Activated T-cell treated with anti-CD3 and anti-CD28 coated beads, Interleukin-2, amount 50 U/mL, for 72 hours (primary cell): ENCODE results near the gene SPEN. TPM values are rescaled to one million over a fixed set of nuclear protein-coding genes. Genes with fewer than 3 reads are reported as not detected.

Source experiments
- ATAC-seq, 2 donors: fragments of 150-1000 bp; cut with Tn5 transposase; replicated peaks in 1 of 2; 2 replicates each; pipeline ENCODE4 v1.10.0; 2021; ENCODE audit warnings: moderate library complexity in 2 of 2, mild to moderate bottlenecking in 1 of 2
- DNase-seq, 2 donors: peaks; one replicate each; pipeline ENCODE4 v3.0.0; 2021 to 2022; ENCODE audit warnings: mixed read lengths in 1 of 2
- H3K27ac Mint-ChIP-seq: one replicate; pipeline ENCODE4 v1.8.0; 2022; ENCODE audit warnings: mild to moderate bottlenecking, moderate library complexity, mixed read lengths
- H3K27me3 Mint-ChIP-seq: one replicate; pipeline ENCODE4 v1.8.0; 2022; ENCODE audit warnings: low read depth, mixed read lengths
- H3K36me3 Mint-ChIP-seq, 2 donors: one replicate each; pipeline ENCODE4 v1.8.0; 2022; ENCODE audit warnings: mixed read lengths in 2 of 2, mild to moderate bottlenecking in 1 of 2; ENCODE audit not compliant: insufficient read depth in 2 of 2
- H3K4me1 Mint-ChIP-seq: one replicate; pipeline ENCODE4 v1.8.0; 2022; ENCODE audit warnings: low read depth, mixed read lengths
- H3K4me3 Mint-ChIP-seq, 2 donors: one replicate each; pipeline ENCODE4 v1.8.0; 2022; ENCODE audit warnings: mild to moderate bottlenecking in 2 of 2, mixed read lengths in 2 of 2, moderate library complexity in 2 of 2
- H3K9me3 Mint-ChIP-seq, 2 donors: one replicate each; pipeline ENCODE4 v1.8.0; 2022; ENCODE audit warnings: mixed read lengths in 2 of 2
- total RNA-seq, 2 donors: library from RNA; stranded (reverse); gene quantifications; one replicate each; pipeline ENCODE4 v1.2.3, GENCODE V29; 2022

The SPEN gene
- total RNA-seq, 2 donors from 2014 or later = 53.5 to 56.9 TPM

GRCh38 chr1:15939181-15940109 lies 91.9 kb downstream of the SPEN start:
- H3K36me3 Mint-ChIP-seq = peaks cover 3 to 14% of the 10 kb centered on the region in 2 donors
- DNase-seq = no peak
- no peaks in the 10 kb centered on the region for H3K9me3 Mint-ChIP-seq
- no peak overlapping the region for H3K4me3 Mint-ChIP-seq
- no peaks in the 10 kb centered on the region for H3K27me3 Mint-ChIP-seq
- peaks cover 23% of the 10 kb centered on the region for H3K4me1 Mint-ChIP-seq
- no peak for ATAC-seq
- peak overlapping the region; percentile 77 for H3K27ac Mint-ChIP-seq

GRCh38 chr1:15940110-15941043 lies 92.9 kb downstream of the SPEN start:
- ATAC-seq (no peak), DNase-seq (no peak)
- Mint-ChIP-seq H3K36me3 (peaks cover 3 to 14% of the 10 kb centered on the region in 2 donors), H3K4me3 (no peak overlapping the region), H3K9me3 (no peaks in the 10 kb centered on the region), H3K4me1 (peaks cover 18% of the 10 kb centered on the region), H3K27ac (peak overlapping the region; percentile 76), H3K27me3 (no peaks in the 10 kb centered on the region)

DNA sequence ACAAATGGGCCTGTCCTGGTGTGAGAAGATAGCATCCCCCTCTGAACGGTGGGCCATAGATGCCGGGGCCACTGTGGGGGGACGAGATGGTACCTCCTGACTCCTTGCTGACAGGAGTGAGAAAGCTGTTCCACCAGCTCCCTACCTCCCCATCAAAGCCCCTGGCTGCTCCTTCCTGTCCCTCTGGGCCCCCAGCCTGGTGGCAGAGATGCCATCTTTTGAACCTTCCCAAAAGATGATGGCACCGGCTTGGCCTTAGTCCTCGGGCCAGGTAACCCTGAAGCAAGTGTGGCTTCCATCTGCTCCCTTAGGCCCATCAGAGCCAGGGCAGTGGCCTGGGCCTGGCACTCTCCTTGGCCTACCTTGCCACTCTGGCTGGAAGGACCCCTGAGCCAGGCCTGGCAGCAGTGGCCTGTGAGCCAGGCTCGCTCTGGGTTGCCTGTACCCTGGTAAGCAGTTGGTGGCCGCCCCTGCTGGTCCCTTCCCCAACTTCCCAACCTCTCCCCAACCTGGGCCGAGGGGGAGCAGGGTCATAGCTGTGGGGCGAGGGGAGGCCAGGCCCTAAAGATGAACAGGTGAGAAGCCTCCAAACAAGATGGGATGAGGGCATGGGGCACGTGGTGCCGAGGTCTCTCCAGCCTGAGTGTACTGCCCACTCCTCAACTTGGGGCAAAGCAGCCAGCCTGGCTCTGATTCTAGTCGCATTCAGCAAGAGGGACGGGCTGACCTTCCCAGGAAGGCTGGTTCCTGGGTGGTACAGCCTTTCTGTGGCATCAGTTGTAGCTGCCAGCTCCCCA lies 93.7 kb downstream of the SPEN start:
- no peak for DNase-seq
- Mint-ChIP-seq H3K4me1 (peaks cover 17% of the 10 kb centered on the region), H3K27ac (no peak overlapping the region), H3K27me3 (no peaks in the 10 kb centered on the region), H3K9me3 (no peaks in the 10 kb centered on the region), H3K4me3 (no peak overlapping the region), H3K36me3 (peaks cover 3 to 16% of the 10 kb centered on the region in 2 donors)
- ATAC-seq = no peak

- ATAC-seq (peak in 1 of 2 donors; percentile 8), DNase-seq (no peak)
- H3K27me3 Mint-ChIP-seq = no peaks in the 10 kb centered on the region
- peaks cover 1 to 15% of the 10 kb centered on the region in 2 donors for H3K36me3 Mint-ChIP-seq
- H3K4me1 Mint-ChIP-seq = peaks cover 21% of the 10 kb centered on the region
- no peak overlapping the region for H3K4me3 Mint-ChIP-seq
- no peaks in the 10 kb centered on the region for H3K9me3 Mint-ChIP-seq
- peak overlapping the region; percentile 33 for H3K27ac Mint-ChIP-seq
These were observed 94.6 kb downstream of the SPEN start for GRCh38 chr1:15941899-15942660.

GRCh38 chr1:15942661-15943327 lies 95.3 kb downstream of the SPEN start:
- no peaks in the 10 kb centered on the region for H3K9me3 Mint-ChIP-seq
- no peak for DNase-seq
- H3K36me3 Mint-ChIP-seq = peaks cover 5 to 13% of the 10 kb centered on the region in 2 donors
- H3K27me3 Mint-ChIP-seq = no peaks in the 10 kb centered on the region
- no peak overlapping the region for H3K4me3 Mint-ChIP-seq
- no peak for ATAC-seq
- H3K4me1 Mint-ChIP-seq = peaks cover 22% of the 10 kb centered on the region
- peak overlapping the region; percentile 33 for H3K27ac Mint-ChIP-seq

DNA sequence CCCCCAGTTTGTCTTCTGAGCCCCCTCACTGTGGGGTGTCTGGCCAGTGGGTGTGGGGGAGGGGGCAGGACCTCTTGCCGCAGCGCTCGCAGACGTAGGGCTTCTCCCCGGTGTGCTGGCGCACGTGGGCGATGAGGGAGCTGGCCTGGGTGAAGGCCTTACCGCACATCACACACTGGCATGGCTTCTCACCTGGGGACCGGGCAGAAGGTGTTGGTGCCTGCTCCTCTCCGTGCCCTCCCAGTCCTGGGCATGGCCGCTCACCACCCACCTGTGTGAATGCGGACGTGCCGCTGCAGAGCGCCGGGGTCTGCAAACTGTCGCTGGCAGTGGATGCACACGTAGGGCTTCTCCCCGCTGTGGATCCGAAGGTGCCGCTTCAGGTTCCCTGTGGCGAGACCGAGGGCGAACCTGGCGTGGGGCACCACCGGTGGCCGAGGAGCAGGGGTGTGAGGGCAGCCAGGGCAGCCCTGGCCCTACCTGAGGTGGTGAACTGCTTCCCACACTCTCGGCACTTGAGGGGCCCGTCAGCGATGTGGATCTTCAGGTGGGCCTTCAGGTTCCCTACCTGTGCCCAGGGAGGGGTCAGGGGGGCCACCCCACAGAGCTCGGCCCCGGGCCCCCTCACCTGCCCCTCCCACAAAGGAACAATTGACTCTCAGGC lies 96.0 kb downstream of the SPEN start:
- DNase-seq (no peak), ATAC-seq (no peak)
- Mint-ChIP-seq H3K27ac (no peak overlapping the region), H3K36me3 (peaks cover 5 to 13% of the 10 kb centered on the region in 2 donors), H3K27me3 (no peaks in the 10 kb centered on the region), H3K4me3 (no peak overlapping the region), H3K9me3 (no peaks in the 10 kb centered on the region), H3K4me1 (peaks cover 23% of the 10 kb centered on the region)

- Mint-ChIP-seq H3K27ac (no peak overlapping the region), H3K27me3 (no peaks in the 10 kb centered on the region)
These were observed 96.4 kb downstream of the SPEN start for GRCh38 chr1:15943992-15944307.

DNA sequence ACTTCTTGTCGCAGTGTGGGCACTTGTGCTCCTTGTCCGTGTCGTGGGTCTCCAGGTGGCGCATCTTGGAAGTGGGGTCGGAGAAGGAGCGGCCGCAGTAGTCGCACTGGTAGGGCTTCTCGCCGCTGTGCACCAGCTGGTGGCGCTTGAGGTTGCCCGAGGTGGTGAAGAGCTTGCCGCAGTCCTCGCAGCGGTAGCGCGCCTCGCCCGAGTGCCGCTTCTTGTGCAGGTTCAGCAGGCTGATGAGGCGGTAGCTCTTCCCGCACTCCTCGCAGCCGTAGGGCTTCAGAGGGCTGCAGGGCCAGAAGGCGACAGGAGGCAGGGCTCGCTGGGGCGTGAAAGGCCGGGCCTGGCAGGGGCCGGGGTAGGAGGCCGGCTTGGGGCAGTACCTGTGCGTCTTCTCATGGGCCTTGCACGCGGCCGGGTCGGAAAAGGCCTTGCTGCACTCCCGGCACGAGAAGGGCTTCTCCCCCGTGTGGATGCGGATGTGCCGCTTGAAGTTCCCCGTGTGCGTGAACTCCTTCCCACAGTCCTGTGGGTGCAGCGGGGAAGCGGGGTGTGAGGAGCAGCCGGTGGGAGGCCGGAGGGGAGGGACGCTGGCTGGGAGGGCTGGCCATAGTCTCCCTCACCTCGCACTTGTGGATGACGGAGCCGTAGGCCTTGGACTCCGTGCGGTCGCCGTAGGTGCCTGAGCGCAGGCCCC lies 97.0 kb downstream of the SPEN start:
- Mint-ChIP-seq H3K4me1 (peaks cover 28% of the 10 kb centered on the region), H3K27me3 (no peaks in the 10 kb centered on the region), H3K36me3 (peaks cover 5 to 13% of the 10 kb centered on the region in 2 donors), H3K4me3 (no peak overlapping the region), H3K27ac (no peak overlapping the region), H3K9me3 (no peaks in the 10 kb centered on the region)
- DNase-seq (no peak), ATAC-seq (no peak)

More at GRCh38 chr1:15943992-15944307, 96.4 kb downstream of the SPEN start:
- H3K4me1 Mint-ChIP-seq = peaks cover 28% of the 10 kb centered on the region
- no peak for DNase-seq
- peaks cover 5 to 14% of the 10 kb centered on the region in 2 donors for H3K36me3 Mint-ChIP-seq
- H3K4me3 Mint-ChIP-seq = no peak overlapping the region
- ATAC-seq = no peak
- no peaks in the 10 kb centered on the region for H3K9me3 Mint-ChIP-seq

GRCh38 chr1:15945011-15945831 lies 97.7 kb downstream of the SPEN start:
- Mint-ChIP-seq H3K27me3 (no peaks in the 10 kb centered on the region), H3K9me3 (no peaks in the 10 kb centered on the region), H3K27ac (peak overlapping the region; percentile 24), H3K4me3 (no peak overlapping the region), H3K4me1 (peaks cover 35% of the 10 kb centered on the region), H3K36me3 (peaks cover 3 to 11% of the 10 kb centered on the region in 2 donors)
- no peak for ATAC-seq
- DNase-seq = no peak

GRCh38 chr1:15945832-15946448 lies 98.4 kb downstream of the SPEN start:
- ATAC-seq (no peak), DNase-seq (no peak)
- Mint-ChIP-seq H3K27ac (peak overlapping the region; percentile 72), H3K4me3 (peak overlapping the region in 1 of 2 donors; percentile 19), H3K36me3 (peaks cover 3 to 10% of the 10 kb centered on the region in 2 donors), H3K9me3 (no peaks in the 10 kb centered on the region), H3K4me1 (peaks cover 42% of the 10 kb centered on the region), H3K27me3 (no peaks in the 10 kb centered on the region)
